IPS-18a (cell line): ENCODE results near the gene PATJ.
"Not testable (repeated sequence)": the region's sequence is repeated elsewhere in the genome, so short reads cannot be mapped to it uniquely, and the experiment has no call there.

Experiments used
- H3K27ac ChIP-seq: one replicate; pipeline ENCODE4 v1.5.1; 2013; ENCODE audit warnings: low read length
- H3K27me3 ChIP-seq: one replicate; pipeline ENCODE4 v1.6.1; 2013; ENCODE audit warnings: mild to moderate bottlenecking, low read length; ENCODE audit not compliant: control insufficient read depth, insufficient read depth
- H3K36me3 ChIP-seq: one replicate; pipeline ENCODE4 v1.6.1; 2013; ENCODE audit warnings: low read depth, low read length; ENCODE audit not compliant: control insufficient read depth
- H3K4me1 ChIP-seq: one replicate; pipeline ENCODE4 v1.6.1; 2013; ENCODE audit warnings: low read depth, low read length; ENCODE audit not compliant: control insufficient read depth
- H3K4me3 ChIP-seq: one replicate; pipeline ENCODE4 v1.5.1; 2013; ENCODE audit warnings: low read length
- H3K9ac ChIP-seq: one replicate; pipeline ENCODE4 v1.6.1; 2013; ENCODE audit warnings: mild to moderate bottlenecking, low read length, moderate library complexity
- H3K9me3 ChIP-seq: one replicate; pipeline ENCODE4 v1.6.1; 2013; ENCODE audit warnings: low read depth, low read length; ENCODE audit not compliant: control insufficient read depth

Gene PATJ

DNA sequence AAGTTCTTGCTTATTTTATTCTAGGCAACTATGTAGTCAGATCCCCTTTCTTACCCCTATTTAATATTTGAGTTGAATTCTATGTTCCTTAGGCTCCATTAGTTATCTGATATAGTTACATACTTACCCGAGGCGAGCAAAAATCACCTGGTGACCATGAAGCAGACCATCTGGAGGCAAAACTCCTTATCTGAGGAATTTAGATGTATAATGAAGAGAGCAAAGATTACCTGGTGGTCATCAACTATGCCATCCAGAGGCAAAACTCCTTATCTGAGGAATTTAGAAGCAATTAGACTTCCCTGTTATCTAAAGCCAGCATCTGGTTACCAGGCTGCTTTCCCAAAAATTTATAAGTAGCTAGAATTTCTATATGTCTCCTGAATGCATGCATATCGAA lies 129.9 kb downstream of the PATJ start:
- Histone ChIP-seq H3K27ac (no peak overlapping the region), H3K4me1 (no peaks in the 10 kb centered on the region), H3K9ac (no peak overlapping the region), H3K4me3 (no peak overlapping the region), H3K27me3 (no peaks in the 10 kb centered on the region), H3K36me3 (peaks cover 12% of the 10 kb centered on the region), H3K9me3 (no peaks in the 10 kb centered on the region)

DNA sequence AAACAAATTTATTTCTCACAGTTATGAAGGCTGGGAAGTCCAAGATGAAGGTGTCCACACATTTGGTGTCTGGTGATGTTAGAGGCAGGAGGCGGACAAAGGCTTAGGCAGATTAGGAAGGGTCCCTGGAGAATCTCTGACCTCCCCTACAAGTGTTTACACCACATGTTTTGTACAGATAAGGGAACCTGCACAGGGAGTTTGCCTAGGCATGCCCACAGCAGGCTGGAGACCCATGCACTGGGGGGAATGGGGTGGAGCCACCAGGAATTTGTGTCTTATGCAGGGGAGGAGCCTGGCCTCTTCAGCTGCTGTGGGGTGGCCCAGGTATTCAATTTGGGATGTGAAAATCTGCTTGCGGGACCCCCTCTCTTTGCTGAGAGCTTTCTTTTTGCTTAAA lies 131.3 kb downstream of the PATJ start:
- H3K9ac ChIP-seq: no peak overlapping the region
- no peaks in the 10 kb centered on the region for H3K27me3 ChIP-seq
- peaks cover 12% of the 10 kb centered on the region for H3K36me3 ChIP-seq
- H3K4me1 ChIP-seq: no peaks in the 10 kb centered on the region
- H3K27ac ChIP-seq: no peak overlapping the region
- no peaks in the 10 kb centered on the region for H3K9me3 ChIP-seq
- no peak overlapping the region for H3K4me3 ChIP-seq

DNA sequence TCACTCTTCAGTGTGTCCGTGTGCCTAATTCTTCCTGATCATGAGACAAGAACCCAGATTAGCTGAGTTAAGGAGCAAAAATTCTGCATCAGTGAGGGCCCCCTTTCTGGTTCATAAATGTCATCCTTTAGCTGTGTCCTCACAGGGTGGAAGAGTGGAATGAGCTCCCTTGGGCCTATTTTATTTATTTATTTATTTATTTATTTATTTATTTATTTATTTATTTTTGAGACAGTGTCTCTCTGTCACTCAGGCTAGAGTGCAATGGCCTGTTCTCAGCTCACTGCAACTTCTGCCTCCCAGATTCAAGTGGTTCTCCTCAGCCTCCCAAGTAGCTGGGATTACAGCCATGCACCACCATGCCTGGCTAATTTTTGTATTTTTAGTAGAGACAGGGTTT lies 131.7 kb downstream of the PATJ start:
- H3K9ac ChIP-seq: no peak overlapping the region
- H3K9me3 ChIP-seq: no peaks in the 10 kb centered on the region
- no peaks in the 10 kb centered on the region for H3K27me3 ChIP-seq
- H3K36me3 ChIP-seq: peaks cover 12% of the 10 kb centered on the region
- H3K27ac ChIP-seq: no peak overlapping the region
- no peaks in the 10 kb centered on the region for H3K4me1 ChIP-seq
- no peak overlapping the region for H3K4me3 ChIP-seq

DNA sequence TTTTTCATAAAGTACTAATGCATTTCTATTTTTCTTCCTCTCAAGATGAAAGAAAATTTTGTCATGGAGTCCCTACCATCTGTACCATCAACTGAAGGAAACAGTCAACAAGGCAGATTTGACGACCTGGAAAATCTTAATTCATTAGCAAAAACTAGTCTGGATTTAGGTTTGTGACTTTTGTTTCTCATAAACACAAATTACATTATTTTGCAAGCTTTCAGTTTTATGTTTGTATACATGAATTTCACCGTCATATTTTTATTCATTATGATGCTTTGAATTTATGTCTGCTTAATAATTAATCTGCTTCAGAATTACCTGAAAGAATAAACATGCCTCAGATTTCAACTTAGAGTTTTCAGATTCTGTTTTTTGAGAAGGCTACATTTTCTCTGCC lies 132.9 kb downstream of the PATJ start:
- Histone ChIP-seq H3K9ac (no peak overlapping the region), H3K36me3 (peaks cover 12% of the 10 kb centered on the region), H3K4me1 (no peaks in the 10 kb centered on the region), H3K9me3 (no peaks in the 10 kb centered on the region), H3K27me3 (no peaks in the 10 kb centered on the region), H3K27ac (no peak overlapping the region), H3K4me3 (no peak overlapping the region)

DNA sequence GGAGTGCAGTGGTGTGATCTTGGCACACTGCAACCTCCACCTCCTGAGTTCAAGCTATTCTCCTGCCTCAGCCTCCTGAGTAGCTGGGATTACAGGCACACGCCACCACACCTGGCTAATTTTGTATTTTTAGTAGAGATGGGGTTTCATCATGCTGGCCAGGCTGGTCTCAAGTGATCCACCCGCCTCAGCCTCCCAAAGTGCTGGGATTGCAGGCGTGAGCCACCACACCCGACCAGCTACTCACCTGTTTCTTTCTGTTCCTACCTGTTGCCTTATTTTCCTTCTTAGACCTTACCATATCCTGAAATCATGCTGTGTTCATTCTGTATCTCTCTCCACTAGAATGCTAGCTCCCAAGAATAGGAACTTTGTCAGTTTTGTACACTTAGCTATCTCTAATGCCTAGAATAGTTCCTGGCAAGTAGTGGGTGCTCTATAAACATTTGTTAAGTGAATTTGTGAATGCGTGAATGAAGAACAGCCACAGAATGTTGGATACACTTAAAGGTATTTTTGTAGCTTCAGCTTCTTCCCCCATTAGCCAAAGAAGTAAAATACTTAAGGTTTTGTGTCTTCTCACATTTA lies 137.7 kb downstream of the PATJ start:
- H3K36me3 ChIP-seq: peaks cover 10% of the 10 kb centered on the region
- not testable (repeated sequence) for H3K4me3 ChIP-seq, H3K9ac ChIP-seq, H3K4me1 ChIP-seq, H3K27me3 ChIP-seq, H3K27ac ChIP-seq, H3K9me3 ChIP-seq

DNA sequence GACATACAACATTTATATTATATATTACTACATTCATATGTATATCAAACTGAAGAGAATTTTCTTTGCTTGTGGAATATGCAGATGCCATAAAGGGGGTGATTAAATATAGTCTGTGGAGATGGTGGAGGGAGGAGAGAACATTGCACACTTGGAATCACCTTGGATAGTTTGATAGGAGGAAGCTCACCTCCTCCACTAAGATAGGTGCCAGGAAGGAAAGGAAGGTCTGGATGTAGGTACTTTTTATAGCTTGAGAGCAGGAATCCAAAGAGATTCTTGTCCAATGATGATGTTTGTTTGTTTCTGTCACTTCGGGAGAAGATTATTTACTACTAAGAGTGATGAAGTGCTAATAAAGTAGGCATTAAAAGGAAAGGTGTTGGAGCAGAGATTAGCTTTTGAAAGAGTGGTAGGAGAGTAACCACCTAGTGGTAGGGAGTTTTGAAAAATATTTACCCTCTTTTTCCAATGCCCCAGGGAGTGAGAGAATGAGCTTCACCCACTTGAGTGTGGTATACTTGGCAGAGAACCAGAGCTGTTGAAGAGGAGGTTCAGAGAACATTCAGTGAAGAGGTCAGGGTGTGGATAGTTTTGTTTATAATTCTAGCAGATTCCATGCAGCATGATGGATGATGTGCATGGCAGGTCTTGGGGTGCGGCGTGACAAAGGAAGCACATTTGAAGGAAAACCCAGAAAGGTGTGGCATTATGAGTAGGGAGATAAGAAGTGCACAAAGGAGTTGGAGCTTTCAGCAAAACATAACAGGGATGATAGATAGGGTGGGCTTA lies 145.0 kb downstream of the PATJ start:
- H3K4me1 ChIP-seq: no peaks in the 10 kb centered on the region
- no peaks in the 10 kb centered on the region for H3K27me3 ChIP-seq
- no peak overlapping the region for H3K27ac ChIP-seq
- H3K36me3 ChIP-seq: peaks cover 4% of the 10 kb centered on the region
- no peak overlapping the region for H3K9ac ChIP-seq
- no peak overlapping the region for H3K4me3 ChIP-seq
- H3K9me3 ChIP-seq: no peaks in the 10 kb centered on the region

DNA sequence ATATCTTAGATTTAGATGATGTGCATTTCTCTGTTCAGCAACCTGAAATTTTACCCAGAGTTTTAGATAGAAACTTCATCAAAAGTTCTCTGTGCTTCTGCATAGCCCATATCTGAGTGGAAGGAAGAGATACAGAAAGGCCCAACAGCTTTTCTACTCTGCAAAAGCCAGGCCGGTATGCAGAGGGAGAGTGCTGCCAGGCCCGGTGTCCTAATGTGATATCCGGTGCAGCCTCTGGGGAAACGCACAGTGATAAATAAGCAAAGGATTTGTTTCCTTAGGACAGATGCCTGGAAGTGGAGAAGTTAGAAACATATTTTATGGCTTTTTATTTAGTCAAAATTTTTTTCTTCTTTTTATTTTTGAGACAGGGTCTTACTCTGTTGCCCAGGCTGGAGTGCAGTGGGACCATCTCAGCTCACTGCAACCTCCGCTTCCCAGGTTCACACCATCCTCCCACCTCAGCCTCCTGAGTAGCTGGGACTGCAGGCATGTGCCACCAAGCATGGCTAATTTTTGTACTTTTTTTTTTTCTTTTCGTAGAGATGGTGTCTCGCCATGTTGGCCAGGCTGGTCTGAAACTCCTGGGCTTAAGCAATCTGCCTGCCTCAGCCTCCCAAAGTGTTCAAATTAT lies 145.8 kb downstream of the PATJ start:
- no peaks in the 10 kb centered on the region for H3K9me3 ChIP-seq
- H3K27me3 ChIP-seq: no peaks in the 10 kb centered on the region
- no peak overlapping the region for H3K9ac ChIP-seq
- H3K4me1 ChIP-seq: no peaks in the 10 kb centered on the region
- no peak overlapping the region for H3K4me3 ChIP-seq
- peaks cover 4% of the 10 kb centered on the region for H3K36me3 ChIP-seq
- H3K27ac ChIP-seq: no peak overlapping the region

DNA sequence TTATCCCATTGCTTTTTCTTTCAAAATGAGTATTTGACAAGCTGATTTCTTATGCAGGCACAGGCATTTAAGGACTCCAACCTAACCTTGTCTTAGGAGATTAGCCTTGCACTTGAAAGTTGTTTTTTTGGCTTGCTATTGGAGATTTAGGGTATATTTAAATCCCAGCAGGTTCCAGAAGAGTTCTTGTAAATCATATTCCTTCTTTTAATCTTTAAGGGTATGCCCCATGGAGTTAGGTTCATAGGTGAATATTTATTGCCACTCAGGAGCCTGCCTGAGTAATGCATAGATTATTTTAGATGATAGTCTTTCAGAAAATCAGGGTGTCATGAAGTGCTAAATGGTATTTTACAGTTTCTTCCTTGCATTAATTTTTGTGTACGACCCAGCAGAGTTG lies 146.5 kb downstream of the PATJ start:
- Histone ChIP-seq H3K9me3 (no peaks in the 10 kb centered on the region), H3K36me3 (peaks cover 4% of the 10 kb centered on the region), H3K9ac (no peak overlapping the region), H3K4me3 (no peak overlapping the region), H3K27ac (no peak overlapping the region), H3K4me1 (no peaks in the 10 kb centered on the region), H3K27me3 (no peaks in the 10 kb centered on the region)

DNA sequence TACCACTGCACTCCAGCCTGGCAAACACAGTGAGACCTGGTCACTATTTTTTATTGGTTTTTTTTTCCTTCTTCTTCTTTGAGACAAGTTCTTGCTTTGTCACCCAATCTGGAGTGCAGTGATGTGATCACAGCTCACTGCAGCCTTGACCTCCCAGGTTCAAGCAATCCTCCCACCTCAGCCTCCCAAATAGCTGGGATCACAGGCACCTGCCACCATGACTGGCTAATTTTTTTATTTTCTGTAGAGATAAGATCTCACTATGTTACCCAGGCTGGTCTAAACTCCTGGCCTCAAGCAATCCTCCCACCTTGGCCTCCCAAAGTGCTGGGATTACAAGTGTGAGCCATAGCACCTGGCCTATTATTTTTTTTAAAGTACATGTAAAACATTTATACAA lies 148.2 kb downstream of the PATJ start:
- H3K9ac ChIP-seq, H3K27me3 ChIP-seq, H3K36me3 ChIP-seq, H3K27ac ChIP-seq, H3K4me1 ChIP-seq, H3K4me3 ChIP-seq, H3K9me3 ChIP-seq: not testable (repeated sequence)

DNA sequence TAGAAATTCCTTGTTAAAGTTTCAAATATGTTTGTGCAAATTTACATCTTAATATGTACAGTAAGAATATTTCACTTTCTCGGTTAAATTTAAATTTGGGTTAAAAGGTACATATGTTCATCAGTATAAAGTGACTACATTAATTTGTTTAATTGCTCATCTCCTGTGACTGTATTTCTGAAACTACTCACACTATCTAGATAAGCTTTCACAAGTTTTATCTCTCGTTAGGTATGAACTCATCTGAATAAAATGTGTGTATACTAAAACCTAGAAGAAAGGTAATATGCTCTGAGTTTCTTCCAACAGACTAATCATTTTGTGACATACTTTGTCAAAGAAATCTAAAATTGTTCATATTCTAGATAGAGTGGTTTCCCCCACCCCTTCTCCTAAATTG lies 150.7 kb downstream of the PATJ start:
- H3K27ac ChIP-seq: no peak overlapping the region
- H3K9ac ChIP-seq: no peak overlapping the region
- no peaks in the 10 kb centered on the region for H3K36me3 ChIP-seq
- no peaks in the 10 kb centered on the region for H3K9me3 ChIP-seq
- no peaks in the 10 kb centered on the region for H3K4me1 ChIP-seq
- no peak overlapping the region for H3K4me3 ChIP-seq
- no peaks in the 10 kb centered on the region for H3K27me3 ChIP-seq

DNA sequence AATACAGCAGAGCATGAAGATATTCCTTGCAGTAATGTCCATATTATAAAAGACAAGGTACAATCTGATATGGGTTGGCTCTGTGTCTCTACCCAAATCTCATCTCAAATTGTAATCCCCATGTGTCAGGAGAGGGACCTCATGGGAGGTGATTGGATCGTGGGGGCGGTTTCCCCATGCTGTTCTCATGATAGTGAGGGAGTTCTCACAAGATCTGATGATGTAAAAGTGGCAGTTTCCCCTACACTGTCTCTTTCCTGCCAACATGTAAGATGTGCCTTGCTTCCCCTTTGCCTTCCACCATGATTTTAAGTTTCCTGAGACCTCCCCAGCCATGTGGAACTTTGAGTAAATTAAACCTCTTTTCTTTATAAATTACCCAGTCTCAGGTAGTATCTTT lies 152.0 kb downstream of the PATJ start:
- H3K4me1 ChIP-seq, H3K4me3 ChIP-seq, H3K27me3 ChIP-seq, H3K9me3 ChIP-seq, H3K9ac ChIP-seq, H3K27ac ChIP-seq, H3K36me3 ChIP-seq: not testable (repeated sequence)

DNA sequence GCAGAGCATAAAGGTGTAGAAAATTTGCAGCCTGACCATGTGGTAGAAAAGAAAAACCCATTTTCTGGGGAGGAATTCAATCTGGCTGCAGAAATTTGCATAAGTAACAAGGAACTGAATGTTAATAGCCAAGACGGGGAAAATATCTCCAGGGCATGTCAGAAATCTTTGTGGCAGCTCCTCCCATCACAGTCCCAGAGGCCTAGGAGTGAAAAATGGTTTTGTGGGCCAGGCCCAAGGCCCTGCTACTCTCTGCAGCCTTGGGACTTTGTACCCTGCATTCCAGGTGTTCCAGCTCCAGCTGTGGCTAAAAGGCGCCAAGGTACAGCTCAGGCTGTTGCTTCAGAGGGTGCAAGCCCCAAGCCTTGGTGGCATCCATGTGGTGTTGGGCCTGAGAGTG lies 152.9 kb downstream of the PATJ start:
- no peak overlapping the region for H3K27ac ChIP-seq
- no peaks in the 10 kb centered on the region for H3K27me3 ChIP-seq
- no peaks in the 10 kb centered on the region for H3K36me3 ChIP-seq
- no peaks in the 10 kb centered on the region for H3K4me1 ChIP-seq
- no peak overlapping the region for H3K9ac ChIP-seq
- H3K9me3 ChIP-seq: no peaks in the 10 kb centered on the region
- H3K4me3 ChIP-seq: no peak overlapping the region
